Activated T-cell treated with anti-CD3 and anti-CD28 coated beads for 4 hours (primary cell): ENCODE measurements around the gene TSPAN4.

Experiments
- DNase-seq: peaks from one replicate; pipeline ENCODE4 v3.0.0-alpha.2; 2020

The TSPAN4 gene

DNA sequence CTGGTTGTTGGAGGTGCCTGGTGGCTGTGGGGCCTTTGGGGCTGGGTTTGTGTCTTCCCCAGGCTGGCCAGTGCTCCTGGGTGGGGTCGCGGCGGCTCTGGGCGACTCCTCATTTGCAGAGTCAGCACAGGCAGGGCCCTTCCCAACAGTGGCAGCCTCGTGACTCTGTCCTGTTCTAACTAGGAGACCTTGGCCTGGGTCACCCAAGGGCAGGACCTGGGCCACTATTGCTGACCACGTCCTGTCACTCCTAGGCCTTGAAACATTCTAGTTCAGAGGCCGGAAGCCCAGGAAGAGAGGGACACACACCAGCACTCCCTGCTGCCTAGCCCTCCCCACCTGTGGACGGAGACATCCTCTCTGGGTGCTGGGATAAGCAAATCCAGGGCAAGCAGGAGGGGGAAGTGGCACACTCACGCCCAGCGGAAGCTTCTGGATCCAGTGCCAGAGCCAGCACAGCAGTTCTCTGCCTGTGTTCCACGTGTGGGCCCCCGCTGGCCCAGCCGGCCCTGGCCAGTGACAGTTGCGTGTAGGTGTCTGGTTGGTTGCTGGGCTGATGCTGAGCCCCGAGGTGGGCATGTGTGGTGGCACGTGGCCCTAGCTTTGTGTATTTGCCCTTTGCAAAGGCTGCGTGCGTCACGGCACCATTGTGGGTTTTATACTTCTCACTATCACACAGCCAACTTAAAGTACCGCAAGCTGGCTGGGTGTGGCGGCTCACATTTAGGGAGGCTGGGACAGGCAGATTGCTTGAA, 72.3 kb downstream of the TSPAN4 start:
- DNase-seq = no peak
